Measurements from ENCODE around the gene NELFCD.

GRCh38 chr20:59013959-59014608, 33.0 kb downstream of the NELFCD start:
- TF ChIP-seq NFRKB (IDR thresholded peaks at IDR 0.05): no peak
- no peak for TF ChIP-seq SP1 (IDR thresholded peaks at IDR 0.05)
- TF ChIP-seq ELF4 (IDR thresholded peaks at IDR 0.05): no peak
- no peak for TF ChIP-seq BHLHE40 (IDR thresholded peaks at IDR 0.05; ENCODE audit: borderline replicate concordance)
- no peak for TF ChIP-seq ZNF384 (IDR thresholded peaks at IDR 0.05)

Data from HEK293T (cell line).